Kidney (tissue), 14 donors: Measurements from ENCODE around the gene RUBCNL. TPM values are rescaled to one million over a fixed set of nuclear protein-coding genes. Genes with fewer than 3 reads are reported as not detected.
A peak's percentile ranks its signal among the peaks of the same experiment; 100 is the strongest.

Experiments
- DNase-seq, 5 donors: peaks; one replicate each; pipeline ENCODE4 v3.0.0-alpha.2; 2013 to 2020
- FAIRE-seq: peaks from 2 replicates; lab custom pipeline; 2012; peaks lifted over from hg19 to GRCh38; lab: Jason Lieb, UNC
- H3K27ac ChIP-seq, 2 donors: one replicate each; pipeline ENCODE4 v1.7.0; 2013; ENCODE audit warnings: low read depth in 2 of 2, low read length in 2 of 2, inconsistent platforms in 1 of 2
- H3K27me3 ChIP-seq: one replicate; pipeline ENCODE4 v1.7.1; 2013; ENCODE audit warnings: low read length, inconsistent platforms; ENCODE audit not compliant: control insufficient read depth, insufficient read depth
- H3K36me3 ChIP-seq, 3 donors: one replicate each; pipeline versions ENCODE4 v1.7.0 to v1.7.1; 2013; ENCODE audit warnings: low read length in 3 of 3, control low read depth in 1 of 3, inconsistent platforms in 1 of 3; ENCODE audit not compliant: insufficient read depth in 3 of 3, control insufficient read depth in 2 of 3
- H3K4me1 ChIP-seq, 3 donors: one replicate each; pipeline versions ENCODE4 v1.7.0 to v1.7.1; 2013; ENCODE audit warnings: low read length in 3 of 3, inconsistent platforms in 1 of 3, low read depth in 1 of 3; ENCODE audit not compliant: control insufficient read depth in 2 of 3, insufficient read depth in 2 of 3
- H3K4me3 ChIP-seq, 3 donors: one replicate each; pipeline versions ENCODE4 v1.7.0 to v1.8.1; 2013; ENCODE audit warnings: low read length in 3 of 3, control low read depth in 1 of 3, inconsistent platforms in 1 of 3
- H3K9ac ChIP-seq, 3 donors: one replicate each; pipeline versions ENCODE4 v1.7.0 to v1.7.1; 2013; ENCODE audit warnings: low read length in 3 of 3, control low read depth in 1 of 3, inconsistent platforms in 1 of 3
- H3K9me3 ChIP-seq, 3 donors: one replicate each; pipeline versions ENCODE4 v1.7.0 to v1.7.1; 2013; ENCODE audit warnings: low read length in 3 of 3, control low read depth in 1 of 3, inconsistent platforms in 1 of 3; ENCODE audit not compliant: control insufficient read depth in 2 of 3, insufficient read depth in 1 of 3
- intact Hi-C: fragments of 100-400 bp; cut with DNase I; formaldehyde crosslinking; loops from one replicate; pipeline ENCODE4 v1.11.1; 2022
- polyA plus RNA-seq: library from polyadenylated mRNA; stranded (reverse); fragments of 350-450 nt; fragmentation: Illumina TruSeq; extraction: RNeasy Lipid Tissue Mini Kit (QIAGEN cat#74804); gene quantifications from one replicate; pipeline ENCODE4 v1.2.3, GENCODE V29; 2014; ENCODE audit warnings: low read depth, low replicate concordance; ENCODE audit not compliant: insufficient read depth
- total RNA-seq: library from RNA; stranded (reverse); fragmentation: NEBNext Ultra II Directional; extraction: Animal tissue kit (Norgen Biotek cat#: 25700); gene quantifications from one replicate; pipeline ENCODE4 v1.2.1, GENCODE V29; 2021
- TF ChIP-seq, protein P1 (sequence below): IDR thresholded peaks from 3 replicates; pipeline ENCODE4 v1.5.1; 2012; ENCODE audit warnings: mild to moderate bottlenecking, moderate library complexity, borderline replicate concordance; ENCODE audit not compliant: insufficient read depth; ENCODE audit errors: extremely low read depth
- donor health status: control.
- donor health status: control.
- donor health status: control.
- donor health status: control.
- donor health status: control.
- donor health status: DM: yes; HTN: yes; CAD: no.
- donor health status: Normal renal cell carcinoma (clear cell type).

Gene RUBCNL
- total and polyA plus RNA-seq, 2 donors from 2014 or later = 0.54 to 4.6 TPM

DNA sequence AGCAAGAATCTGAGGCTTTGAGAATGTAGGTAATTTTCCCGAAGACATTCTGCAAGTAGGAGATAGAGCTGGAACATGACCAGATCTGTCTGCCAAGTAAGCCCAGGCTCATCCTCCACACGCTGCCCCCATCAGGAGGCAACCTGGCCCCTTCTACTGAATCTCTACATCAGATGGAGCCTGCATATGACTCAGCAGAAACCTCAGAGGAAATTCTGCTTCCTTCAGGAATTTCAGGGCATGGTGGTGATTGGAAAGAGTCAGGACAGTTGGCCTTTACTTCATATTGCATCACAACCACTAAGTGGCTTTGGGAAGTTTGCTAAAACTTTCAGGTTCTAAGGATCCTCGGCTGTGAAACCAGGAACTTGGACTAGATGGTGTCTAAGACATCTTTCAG, 90.1 kb downstream of the RUBCNL start:
- Histone ChIP-seq H3K36me3 (no peaks in the 10 kb centered on the region), H3K27ac (no peak overlapping the region), H3K9me3 (no peaks in the 10 kb centered on the region), H3K27me3 (no peaks in the 10 kb centered on the region), H3K4me3 (no peak overlapping the region), H3K4me1 (peaks cover 0 to 7% (median 0%) of the 10 kb centered on the region in 3 donors), H3K9ac (no peak overlapping the region)
- FAIRE-seq (no peak), DNase-seq (no peak)
- intact Hi-C loops = no loop called here
- TF ChIP-seq, protein P1, sequence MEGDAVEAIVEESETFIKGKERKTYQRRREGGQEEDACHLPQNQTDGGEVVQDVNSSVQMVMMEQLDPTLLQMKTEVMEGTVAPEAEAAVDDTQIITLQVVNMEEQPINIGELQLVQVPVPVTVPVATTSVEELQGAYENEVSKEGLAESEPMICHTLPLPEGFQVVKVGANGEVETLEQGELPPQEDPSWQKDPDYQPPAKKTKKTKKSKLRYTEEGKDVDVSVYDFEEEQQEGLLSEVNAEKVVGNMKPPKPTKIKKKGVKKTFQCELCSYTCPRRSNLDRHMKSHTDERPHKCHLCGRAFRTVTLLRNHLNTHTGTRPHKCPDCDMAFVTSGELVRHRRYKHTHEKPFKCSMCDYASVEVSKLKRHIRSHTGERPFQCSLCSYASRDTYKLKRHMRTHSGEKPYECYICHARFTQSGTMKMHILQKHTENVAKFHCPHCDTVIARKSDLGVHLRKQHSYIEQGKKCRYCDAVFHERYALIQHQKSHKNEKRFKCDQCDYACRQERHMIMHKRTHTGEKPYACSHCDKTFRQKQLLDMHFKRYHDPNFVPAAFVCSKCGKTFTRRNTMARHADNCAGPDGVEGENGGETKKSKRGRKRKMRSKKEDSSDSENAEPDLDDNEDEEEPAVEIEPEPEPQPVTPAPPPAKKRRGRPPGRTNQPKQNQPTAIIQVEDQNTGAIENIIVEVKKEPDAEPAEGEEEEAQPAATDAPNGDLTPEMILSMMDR = no peak

DNA sequence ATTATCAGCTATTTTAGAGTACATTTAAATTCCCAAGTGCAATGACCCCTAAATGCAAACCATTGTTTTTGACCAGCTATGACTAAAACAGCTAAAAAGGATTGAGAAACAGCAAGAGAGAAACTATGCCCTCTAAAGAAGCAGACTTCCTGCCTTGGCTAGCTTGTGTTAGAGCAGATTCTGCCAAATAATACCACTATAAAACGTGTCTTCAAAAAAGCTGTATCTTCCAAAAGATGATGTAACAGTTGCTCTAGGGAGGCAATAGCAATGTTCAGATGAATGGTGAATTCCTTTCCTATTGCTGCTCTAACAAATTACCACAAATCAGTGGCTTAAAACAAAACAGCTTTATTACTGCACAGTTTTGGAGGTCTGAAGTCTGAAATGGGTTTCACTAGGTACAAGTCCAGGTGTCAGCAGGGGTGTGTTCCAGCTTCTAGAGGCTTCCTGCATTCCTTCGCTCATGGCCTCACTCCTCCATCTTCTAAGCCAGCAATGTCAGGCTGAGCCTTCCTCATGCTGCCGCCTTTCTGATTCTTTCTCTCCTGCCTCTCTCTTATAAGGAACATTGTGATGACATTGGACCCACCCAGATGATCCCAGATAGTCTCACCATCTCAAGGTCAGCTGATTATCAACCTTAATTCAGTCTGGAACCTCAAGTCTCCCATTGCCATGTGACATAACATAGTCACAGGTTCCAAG, 90.8 kb downstream of the RUBCNL start:
- DNase-seq = no peak
- Histone ChIP-seq H3K36me3 (no peaks in the 10 kb centered on the region), H3K27me3 (no peaks in the 10 kb centered on the region), H3K27ac (no peak overlapping the region), H3K9me3 (no peaks in the 10 kb centered on the region), H3K4me1 (peaks cover 0 to 7% (median 0%) of the 10 kb centered on the region in 3 donors), H3K4me3 (no peak overlapping the region), H3K9ac (no peak overlapping the region)
- intact Hi-C loops = no loop called here
- TF ChIP-seq, protein P1 = no peak
- no peak for FAIRE-seq

DNA sequence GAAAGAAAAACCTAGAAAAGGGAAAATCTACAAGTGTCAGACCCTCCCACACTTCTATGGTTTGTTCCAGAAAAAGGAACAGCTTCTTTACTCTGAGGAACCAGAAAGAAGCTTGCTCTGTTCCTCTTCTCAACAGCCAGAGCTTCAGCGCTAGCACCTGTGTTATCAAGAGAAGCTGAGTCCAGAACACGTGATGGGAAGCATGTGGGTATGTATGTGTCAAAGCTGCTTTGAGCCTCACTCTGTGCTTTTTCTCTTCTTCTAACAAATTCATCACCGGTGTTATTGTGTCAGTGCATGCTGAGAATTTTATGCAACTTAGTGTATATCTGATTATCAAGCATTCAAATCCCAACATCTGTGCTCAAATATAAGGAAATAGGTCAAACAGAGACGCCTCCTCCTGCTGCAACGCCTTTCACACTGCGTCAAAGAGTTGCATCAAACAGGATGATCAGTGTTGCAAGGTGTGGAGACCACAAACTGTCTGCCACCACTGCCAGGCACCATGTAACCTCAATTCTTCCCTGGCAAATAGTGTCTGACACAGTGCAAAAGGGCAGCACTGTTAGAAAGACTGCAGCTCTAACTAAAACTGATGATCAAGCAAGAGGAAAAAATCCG, 91.4 kb downstream of the RUBCNL start:
- intact Hi-C loops = no loop called here
- H3K27ac ChIP-seq = no peak overlapping the region

More for the DNA sequence above, 91.4 kb downstream of the RUBCNL start:
- Histone ChIP-seq H3K36me3 (no peaks in the 10 kb centered on the region), H3K4me1 (peaks cover 0 to 7% (median 0%) of the 10 kb centered on the region in 3 donors), H3K9me3 (no peaks in the 10 kb centered on the region), H3K27me3 (no peaks in the 10 kb centered on the region), H3K4me3 (peak overlapping the region in 1 of 3 donors; percentile 25), H3K9ac (no peak overlapping the region)
- TF ChIP-seq, protein P1 = no peak
- FAIRE-seq (no peak), DNase-seq (peak in 1 of 5 donors; percentile 19)
